MCF 10A (cell line): ENCODE measurements around the gene HSBP1. TPM values are rescaled to one million over a fixed set of nuclear protein-coding genes. Genes with fewer than 3 reads are reported as not detected.

Experiments
- BruUV-seq: library from RNA; stranded (reverse); fragments of 400-500 nt; replicated peaks from 2 replicates; lab custom pipeline; 2021; lab: Mats Ljungman, UMichigan
- CTCF ChIA-PET: fragments of 300-600 bp; sonication (Branson Sonifier 250); formaldehyde crosslinking; extraction: SDS; loops from one replicate; lab custom pipeline; 2021; ENCODE audit warnings: antibody characterized with exemption, inconsistent platforms; lab: Yijun Ruan, JAX
- POLR2A ChIA-PET: fragments of 300-600, 350-650 bp; sonication (Branson Sonifier 250); formaldehyde crosslinking; extraction: SDS; loops from one replicate; lab custom pipeline; 2020; ENCODE audit warnings: antibody characterized with exemption, inconsistent platforms; lab: Yijun Ruan, JAX
- DNase-seq: peaks from one replicate; pipeline ENCODE4 v3.0.0-alpha.2; 2018; ENCODE audit not compliant: unreplicated experiment
- H3K27ac Mint-ChIP-seq: one replicate; pipeline ENCODE4 v1.8.0; 2022; ENCODE audit warnings: mild to moderate bottlenecking, low read depth, mixed read lengths; ENCODE audit not compliant: unreplicated experiment
- H3K27me3 Mint-ChIP-seq: one replicate; pipeline ENCODE4 v1.8.0; 2022; ENCODE audit warnings: mixed read lengths; ENCODE audit not compliant: insufficient read depth, unreplicated experiment
- H3K36me3 Mint-ChIP-seq: one replicate; pipeline ENCODE4 v1.8.0; 2022; ENCODE audit warnings: mild to moderate bottlenecking, moderate library complexity, mixed read lengths; ENCODE audit not compliant: insufficient read depth, unreplicated experiment
- H3K4me1 Mint-ChIP-seq: one replicate; pipeline ENCODE4 v1.8.0; 2022; ENCODE audit warnings: mixed read lengths; ENCODE audit not compliant: insufficient read depth, unreplicated experiment
- H3K4me3 Mint-ChIP-seq: one replicate; pipeline ENCODE4 v1.8.0; 2022; ENCODE audit warnings: mild to moderate bottlenecking, moderate library complexity, mixed read lengths; ENCODE audit not compliant: unreplicated experiment
- H3K9me3 Mint-ChIP-seq: one replicate; pipeline ENCODE4 v1.8.0; 2022; ENCODE audit warnings: mixed read lengths; ENCODE audit not compliant: unreplicated experiment
- intact Hi-C: fragments of 100-400 bp; cut with micrococcal nuclease; formaldehyde crosslinking; loops from 2 replicates; pipeline ENCODE4 v1.14.1; 2022
- total RNA-seq: library from RNA; stranded (reverse); gene quantifications from 2 replicates; pipeline ENCODE4 v1.2.3, GENCODE V29; 2022
- TF ChIP-seq, protein P1 (sequence below): fragments of 200-600 bp; IDR thresholded peaks from one replicate; pipeline ENCODE4 v1.8.0; 2022; ENCODE audit warnings: antibody characterized with exemption, mild to moderate bottlenecking; ENCODE audit not compliant: unreplicated experiment

The HSBP1 gene
- total RNA-seq, 1 experiment from 2014 or later = 101 TPM

DNA sequence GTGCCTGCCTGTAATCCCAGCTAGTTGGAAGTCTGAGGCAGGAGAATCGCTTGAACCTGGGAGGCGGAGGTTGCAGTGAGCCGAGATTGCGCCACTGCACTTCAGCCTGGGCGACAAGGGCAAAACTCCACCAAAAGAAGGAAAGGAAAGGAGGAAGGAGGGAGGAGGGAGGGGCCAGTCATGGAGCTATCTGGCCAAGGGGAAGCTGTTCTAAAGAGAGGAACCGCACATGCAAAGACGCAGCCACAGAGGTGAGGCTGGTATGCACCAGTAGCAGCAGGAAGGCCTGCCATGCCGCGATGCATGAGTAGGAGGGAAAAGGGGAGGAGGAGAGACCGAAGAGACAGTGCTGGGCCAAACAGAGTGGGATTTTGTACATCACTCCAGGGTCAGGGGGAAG, 35.9 kb downstream of the HSBP1 start:
- TF ChIP-seq, protein P1, sequence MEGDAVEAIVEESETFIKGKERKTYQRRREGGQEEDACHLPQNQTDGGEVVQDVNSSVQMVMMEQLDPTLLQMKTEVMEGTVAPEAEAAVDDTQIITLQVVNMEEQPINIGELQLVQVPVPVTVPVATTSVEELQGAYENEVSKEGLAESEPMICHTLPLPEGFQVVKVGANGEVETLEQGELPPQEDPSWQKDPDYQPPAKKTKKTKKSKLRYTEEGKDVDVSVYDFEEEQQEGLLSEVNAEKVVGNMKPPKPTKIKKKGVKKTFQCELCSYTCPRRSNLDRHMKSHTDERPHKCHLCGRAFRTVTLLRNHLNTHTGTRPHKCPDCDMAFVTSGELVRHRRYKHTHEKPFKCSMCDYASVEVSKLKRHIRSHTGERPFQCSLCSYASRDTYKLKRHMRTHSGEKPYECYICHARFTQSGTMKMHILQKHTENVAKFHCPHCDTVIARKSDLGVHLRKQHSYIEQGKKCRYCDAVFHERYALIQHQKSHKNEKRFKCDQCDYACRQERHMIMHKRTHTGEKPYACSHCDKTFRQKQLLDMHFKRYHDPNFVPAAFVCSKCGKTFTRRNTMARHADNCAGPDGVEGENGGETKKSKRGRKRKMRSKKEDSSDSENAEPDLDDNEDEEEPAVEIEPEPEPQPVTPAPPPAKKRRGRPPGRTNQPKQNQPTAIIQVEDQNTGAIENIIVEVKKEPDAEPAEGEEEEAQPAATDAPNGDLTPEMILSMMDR = no peak
- ChIA-PET POLR2A (no interaction called here), CTCF (interaction anchor here (1.5 kb wide), 1 partner anchor 18 kb away, joined by 4 read pairs; no protein-coding TSS in a partner anchor)
- H3K36me3 Mint-ChIP-seq = no peaks in the 10 kb centered on the region
- H3K27me3 Mint-ChIP-seq = peaks cover under 1% of the 10 kb centered on the region
- intact Hi-C loops = no loop called here
- DNase-seq = no peak
- no TSS peak for BruUV-seq
- no peak overlapping the region for H3K4me3 Mint-ChIP-seq
- peaks cover 14% of the 10 kb centered on the region for H3K4me1 Mint-ChIP-seq
- no peaks in the 10 kb centered on the region for H3K9me3 Mint-ChIP-seq
- H3K27ac Mint-ChIP-seq = no peak overlapping the region

DNA sequence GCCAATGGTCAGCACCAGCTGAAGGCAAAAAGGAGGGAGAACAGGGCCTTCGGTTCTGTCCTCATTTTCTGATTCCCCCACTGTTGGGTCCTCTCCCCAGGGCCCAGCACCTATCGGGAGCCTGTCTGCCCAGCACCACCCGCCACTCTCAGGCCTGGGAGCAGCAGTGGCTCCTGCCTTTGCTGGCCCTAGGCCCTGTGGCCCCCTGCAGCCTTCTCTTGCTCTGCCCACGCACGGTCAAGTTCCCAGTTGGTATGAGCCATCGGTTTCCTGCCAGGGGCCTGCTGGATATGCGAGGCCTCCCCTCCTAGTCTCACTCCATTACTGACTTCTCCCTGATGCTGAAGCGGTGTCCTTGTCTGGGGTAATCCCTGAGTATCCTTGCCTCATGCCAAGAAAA, 37.5 kb downstream of the HSBP1 start:
- H3K4me3 Mint-ChIP-seq = no peak overlapping the region
- H3K27me3 Mint-ChIP-seq = no peaks in the 10 kb centered on the region
- peaks cover 14% of the 10 kb centered on the region for H3K4me1 Mint-ChIP-seq
- TF ChIP-seq, protein P1 = no peak
- no TSS peak for BruUV-seq
- no peak for DNase-seq
- ChIA-PET POLR2A (no interaction called here), CTCF (no interaction called here)
- no peak overlapping the region for H3K27ac Mint-ChIP-seq
- H3K36me3 Mint-ChIP-seq = no peaks in the 10 kb centered on the region
- intact Hi-C loops = no loop called here
- no peaks in the 10 kb centered on the region for H3K9me3 Mint-ChIP-seq

- intact Hi-C loops = no loop called here
- ChIA-PET POLR2A (interaction anchor here (0.6 to 2.5 kb wide), 11 partner anchors 11 to 1765 kb away, joined by 3 to 8 read pairs (median 4); partner anchors contain the start of gene MBTPS1), CTCF (interaction anchor here (1.1 to 1.2 kb wide), 2 partner anchors 37 to 218 kb away, joined by 3 read pairs; no protein-coding TSS in a partner anchor)
- Mint-ChIP-seq H3K4me3 (no peak overlapping the region), H3K4me1 (peaks cover 14% of the 10 kb centered on the region), H3K36me3 (no peaks in the 10 kb centered on the region), H3K27ac (no peak overlapping the region), H3K9me3 (no peaks in the 10 kb centered on the region), H3K27me3 (peaks cover 17% of the 10 kb centered on the region)
- TF ChIP-seq, protein P1 = no peak
- DNase-seq = peak; percentile 40
- no TSS peak for BruUV-seq
Measured at GRCh38 chr16:83847371-83848225, 39.8 kb downstream of the HSBP1 start.

DNA sequence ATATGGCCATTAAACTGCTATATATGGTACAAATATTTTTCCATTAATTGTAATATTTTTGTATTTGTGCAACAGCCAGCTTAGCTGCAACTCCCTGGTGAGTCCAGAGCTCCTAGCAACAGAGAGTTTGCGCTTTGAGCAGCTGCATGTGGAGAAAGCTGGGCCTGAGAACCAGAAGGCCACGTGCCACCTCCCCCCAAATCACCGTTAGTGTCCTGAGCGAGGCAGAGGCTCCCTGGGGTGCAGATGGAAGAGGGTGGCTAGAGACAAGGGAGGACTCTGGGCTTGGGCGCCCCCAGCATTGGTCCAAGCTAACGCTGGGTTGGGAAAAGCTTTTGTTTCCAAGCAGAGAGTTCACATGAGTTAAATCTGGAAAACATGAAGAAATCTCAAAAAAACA, 41.6 kb downstream of the HSBP1 start:
- Mint-ChIP-seq H3K4me3 (no peak overlapping the region), H3K9me3 (no peaks in the 10 kb centered on the region), H3K27ac (no peak overlapping the region), H3K36me3 (no peaks in the 10 kb centered on the region), H3K4me1 (peaks cover 14% of the 10 kb centered on the region), H3K27me3 (peaks cover 19% of the 10 kb centered on the region)
- CTCF ChIA-PET = interaction anchor here (0.8 to 1.3 kb wide), 3 partner anchors 23 to 80 kb away, joined by 3 to 4 read pairs (median 3); no protein-coding TSS in a partner anchor
- intact Hi-C loops = no loop called here
- no peak for DNase-seq
- TF ChIP-seq, protein P1 = no peak
- BruUV-seq = no TSS peak
- POLR2A ChIA-PET = no interaction called here
